Breast epithelium (tissue), 4 donors: ENCODE data around the gene PTP4A1. TPM values are rescaled to one million over a fixed set of nuclear protein-coding genes. Genes with fewer than 3 reads are reported as not detected.

Source experiments
- DNase-seq, 2 donors: peaks; one replicate each; pipeline ENCODE4 v3.0.0-alpha.2; 2019; ENCODE audit warnings: low spot score in 2 of 2
- H3K27ac ChIP-seq, 2 donors: fragments of 200-600 bp; sonication (generic) in 1 of 2; one replicate each; pipeline ENCODE4 v1.5.1; 2016 to 2019; ENCODE audit warnings: mild to moderate bottlenecking in 1 of 2
- H3K27me3 ChIP-seq, 2 donors: fragments of 200-600 bp; sonication (generic) in 1 of 2; one replicate each; pipeline versions ENCODE4 v1.5.1 to v1.6.0; 2017 to 2019; ENCODE audit warnings: control low read depth in 1 of 2, mild to moderate bottlenecking in 1 of 2
- H3K36me3 ChIP-seq: fragments of 200-600 bp; one replicate; pipeline ENCODE4 v1.5.1; 2019
- H3K4me1 ChIP-seq, 2 donors: fragments of 200-600 bp; sonication (generic); one replicate each; pipeline ENCODE4 v1.5.1; 2016 to 2019; ENCODE audit warnings: control low read depth in 1 of 2
- H3K4me3 ChIP-seq, 3 donors: fragments of 200-600 bp; sonication (generic); 1 replicate in 2 of 3; 2 replicates in 1 of 3; pipeline ENCODE4 v1.5.1; 2016 to 2019; ENCODE audit warnings: mild to moderate bottlenecking in 3 of 3, moderate library complexity in 2 of 3
- H3K9me3 ChIP-seq, 2 donors: fragments of 200-600 bp; sonication (generic) in 1 of 2; one replicate each; pipeline ENCODE4 v1.5.1; 2016 to 2019; ENCODE audit warnings: control low read depth in 1 of 2
- CTCF ChIP-seq, 3 donors: fragments of 450-650 bp; IDR thresholded peaks; one replicate each; pipeline ENCODE4 v1.5.1; 2016 to 2017; ENCODE audit warnings: antibody characterized with exemption in 3 of 3, mild to moderate bottlenecking in 3 of 3, moderate library complexity in 3 of 3
- POLR2A ChIP-seq: fragments of 450-650 bp; IDR thresholded peaks from one replicate; pipeline ENCODE4 v1.6.1; 2016; ENCODE audit warnings: antibody characterized with exemption, mild to moderate bottlenecking, moderate library complexity
- POLR2AphosphoS5 ChIP-seq, 3 donors: sonication (generic); formaldehyde crosslinking; IDR thresholded peaks; one replicate each; pipeline ENCODE4 v1.6.1; 2017; ENCODE audit warnings: antibody characterized with exemption in 3 of 3
- intact Hi-C: fragments of 100-400 bp; cut with DNase I; formaldehyde crosslinking; loops from one replicate; pipeline ENCODE4 v1.15.1; 2023; ENCODE audit warnings: low total_unique reads
- total RNA-seq, 3 donors: library from RNA; depleted of rRNA; stranded (reverse); fragments of >200 nt; gene quantifications; one replicate each; pipeline ENCODE4 v1.1.0, GENCODE V29; 2016

PTP4A1 gene
- total RNA-seq, 3 donors from 2014 or later, result 22.9 to 38.5 (median 26.9) TPM

DNA sequence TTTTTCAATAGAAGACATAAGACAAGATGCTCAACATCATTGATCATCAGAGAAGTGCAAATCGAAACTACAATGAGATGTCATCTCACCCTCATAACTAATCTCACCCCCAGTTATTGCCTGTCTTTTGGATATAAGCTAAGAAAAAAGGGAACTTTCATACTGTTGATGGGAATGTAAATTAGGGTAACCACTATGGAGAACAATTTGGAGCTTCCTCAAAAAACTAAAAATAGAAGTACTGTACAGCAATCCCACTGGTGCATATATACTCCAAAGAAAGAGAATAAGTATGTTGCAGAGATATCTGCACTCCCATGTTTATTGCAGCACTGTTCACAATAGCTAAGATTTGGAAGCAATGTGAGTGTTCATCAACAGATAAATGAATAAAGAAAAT is 37.0 kb downstream of the PTP4A1 start:
- intact Hi-C loops, result no loop called here
- no peaks in the 10 kb centered on the region for H3K9me3 ChIP-seq

GRCh38 chr6:63610944-63611343 is 38.7 kb downstream of the PTP4A1 start:
- no peaks in the 10 kb centered on the region for H3K36me3 ChIP-seq
- no peak for TF ChIP-seq POLR2AphosphoS5 (IDR thresholded peaks at IDR 0.05)
- no peak for DNase-seq
- H3K9me3 ChIP-seq, result no peaks in the 10 kb centered on the region
- H3K4me1 ChIP-seq, result no peaks in the 10 kb centered on the region
- no peak overlapping the region for H3K27ac ChIP-seq
- H3K27me3 ChIP-seq, result no peaks in the 10 kb centered on the region
- intact Hi-C loops, result no loop called here
- no peak overlapping the region for H3K4me3 ChIP-seq

More for the DNA sequence above, 37.0 kb downstream of the PTP4A1 start:
- H3K36me3 ChIP-seq, result no peaks in the 10 kb centered on the region
- no peak overlapping the region for H3K27ac ChIP-seq
- no peak for DNase-seq
- H3K4me3 ChIP-seq, result no peak overlapping the region
- H3K27me3 ChIP-seq, result no peaks in the 10 kb centered on the region
- TF ChIP-seq POLR2A, result no peak
- TF ChIP-seq POLR2AphosphoS5 (IDR thresholded peaks at IDR 0.05), result no peak
- no peak for TF ChIP-seq CTCF (IDR thresholded peaks at IDR 0.05)
- no peaks in the 10 kb centered on the region for H3K4me1 ChIP-seq

- H3K27me3 ChIP-seq, result no peaks in the 10 kb centered on the region
- no peaks in the 10 kb centered on the region for H3K4me1 ChIP-seq
- intact Hi-C loops, result no loop called here
- H3K9me3 ChIP-seq, result no peaks in the 10 kb centered on the region
- DNase-seq, result no peak
- H3K36me3 ChIP-seq, result no peaks in the 10 kb centered on the region
- H3K4me3 ChIP-seq, result no peak overlapping the region
- TF ChIP-seq POLR2A (no peak), CTCF (IDR thresholded peaks at IDR 0.05) (no peak), POLR2AphosphoS5 (IDR thresholded peaks at IDR 0.05) (no peak)
- H3K27ac ChIP-seq, result no peak overlapping the region
Measured at GRCh38 chr6:63611560-63611959, 39.3 kb downstream of the PTP4A1 start.

DNA sequence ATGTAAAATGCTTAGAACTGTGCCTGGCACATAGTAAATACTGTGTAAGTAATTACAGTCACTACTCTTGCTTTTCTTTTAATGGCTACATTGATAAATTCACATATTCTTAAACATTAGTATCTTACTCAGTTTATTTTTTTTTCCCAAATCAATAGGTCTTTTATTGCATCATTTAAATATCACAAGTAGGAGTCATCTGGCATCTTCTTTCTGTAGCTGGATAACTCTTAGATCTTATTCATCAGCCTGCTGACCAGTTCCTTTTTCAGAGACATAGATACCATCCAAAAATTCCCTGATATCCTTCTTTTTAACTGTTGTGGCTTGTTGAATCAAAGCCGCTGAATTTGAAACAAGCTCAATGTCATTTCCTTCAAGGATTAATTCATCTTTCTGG is 43.3 kb downstream of the PTP4A1 start:
- no peaks in the 10 kb centered on the region for H3K36me3 ChIP-seq
- no peak overlapping the region for H3K27ac ChIP-seq
- no peaks in the 10 kb centered on the region for H3K9me3 ChIP-seq
- no peak overlapping the region for H3K4me3 ChIP-seq
- TF ChIP-seq POLR2AphosphoS5 (IDR thresholded peaks at IDR 0.05) (no peak), POLR2A (no peak), CTCF (IDR thresholded peaks at IDR 0.05) (no peak)
- no peaks in the 10 kb centered on the region for H3K27me3 ChIP-seq
- no peaks in the 10 kb centered on the region for H3K4me1 ChIP-seq
- intact Hi-C loops, result no loop called here
- DNase-seq, result no peak

Other genes with a start within 250 kb of the PTP4A1 start
- gene PHF3, start 63.3 kb downstream of the PTP4A1 start, total RNA-seq, result 100 to 1,000 TPM in 1 of 3 donors, 10 to 100 TPM in 2; 76.0 to 110 (median 90.4) TPM